Tibial nerve (tissue), 4 donors: Measurements from ENCODE around the gene SCPEP1. TPM values are rescaled to one million over a fixed set of nuclear protein-coding genes. Genes with fewer than 3 reads are reported as not detected.

Source experiments
- DNase-seq, 2 donors: peaks; one replicate each; pipeline ENCODE4 v3.0.0-alpha.2; 2019; ENCODE audit warnings: low spot score in 2 of 2
- H3K27ac ChIP-seq, 4 donors: fragments of 200-600 bp; sonication (generic) in 3 of 4; one replicate each; pipeline ENCODE4 v1.5.1; 2017 to 2019; ENCODE audit warnings: mild to moderate bottlenecking in 1 of 4
- H3K27me3 ChIP-seq, 2 donors: fragments of 200-600 bp; sonication (generic) in 1 of 2; one replicate each; pipeline versions ENCODE4 v1.5.1 to v1.6.0; 2017 to 2019
- H3K36me3 ChIP-seq, 3 donors: fragments of 200-600 bp; sonication (generic); one replicate each; pipeline ENCODE4 v1.5.1; 2018 to 2019
- H3K4me1 ChIP-seq, 4 donors: fragments of 200-600 bp; sonication (generic) in 3 of 4; one replicate each; pipeline ENCODE4 v1.5.1; 2017 to 2019
- H3K4me3 ChIP-seq, 4 donors: fragments of 200-600 bp; sonication (generic) in 3 of 4; one replicate each; pipeline ENCODE4 v1.5.1; 2017 to 2019; ENCODE audit warnings: mild to moderate bottlenecking in 1 of 4, moderate library complexity in 1 of 4
- H3K9me3 ChIP-seq, 4 donors: fragments of 200-600 bp; sonication (generic) in 3 of 4; one replicate each; pipeline ENCODE4 v1.5.1; 2017 to 2019
- CTCF ChIP-seq, 5 experiments: fragments of 200-600 bp in 3 of 5; fragments of 450-650 bp in 2 of 5; sonication (generic) in 3 of 5; IDR thresholded peaks; one replicate each; pipeline ENCODE4 v1.5.1; 2016 to 2019; ENCODE audit warnings: antibody characterized with exemption in 5 of 5, mild to moderate bottlenecking in 3 of 5, moderate library complexity in 2 of 5
- EP300 ChIP-seq, 2 donors: sonication (generic); formaldehyde crosslinking; IDR thresholded peaks; one replicate each; pipeline ENCODE4 v1.6.1; 2017; ENCODE audit warnings: antibody characterized with exemption in 2 of 2, mild to moderate bottlenecking in 1 of 2
- POLR2A ChIP-seq, 2 donors: fragments of 450-650 bp; IDR thresholded peaks; one replicate each; pipeline ENCODE4 v1.6.1; 2017; ENCODE audit warnings: antibody characterized with exemption in 2 of 2, mild to moderate bottlenecking in 2 of 2, moderate library complexity in 2 of 2
- WGBS, 2 donors: methylation state at CpG; one replicate each; pipeline ENCODE4 v1.1.5; 2018; 5-methylcytosine and 5-hydroxymethylcytosine counted together
- total RNA-seq, 4 donors: library from RNA; depleted of rRNA; stranded (reverse); fragments of >200 nt; gene quantifications; one replicate each; pipeline ENCODE4 v1.1.0, GENCODE V29; 2016

The SCPEP1 gene
- total RNA-seq, 4 donors from 2014 or later = 50.5 to 70.6 (median 57.2) TPM

DNA sequence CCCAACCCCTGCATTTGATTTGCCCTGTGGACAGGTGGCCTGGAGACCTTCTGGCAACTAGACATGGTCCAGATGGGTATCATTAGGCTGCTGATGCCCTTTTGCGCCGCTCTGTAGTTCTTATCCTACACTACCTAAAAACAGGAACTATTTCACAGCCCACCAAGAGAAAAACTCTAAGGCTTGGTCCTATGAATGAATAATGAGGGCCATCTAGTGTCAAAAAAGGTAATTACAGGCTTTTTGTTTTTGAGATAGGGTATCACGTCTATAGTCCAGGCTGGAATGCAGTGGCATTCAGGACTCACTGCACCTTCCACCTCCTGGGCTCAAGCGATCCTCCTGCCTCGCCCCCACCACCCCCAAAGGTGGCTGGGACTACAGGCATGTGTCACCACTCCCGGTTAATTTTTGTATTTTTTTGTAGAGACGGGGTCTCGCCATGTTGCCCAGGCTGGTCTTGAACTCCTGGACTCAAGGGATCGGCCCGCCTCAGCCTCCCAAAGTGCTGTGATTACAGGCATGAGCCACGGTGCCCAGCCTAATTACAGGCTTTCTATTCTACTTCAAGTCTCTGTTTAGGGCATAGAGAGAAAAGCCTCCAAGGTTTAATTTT, 38.0 kb upstream of the SCPEP1 start:
- Histone ChIP-seq H3K36me3 (peaks cover 0 to 90% (median 12%) of the 10 kb centered on the region in 3 donors), H3K9me3 (no peaks in the 10 kb centered on the region), H3K4me1 (no peaks in the 10 kb centered on the region), H3K27ac (no peak overlapping the region), H3K27me3 (no peaks in the 10 kb centered on the region), H3K4me3 (no peak overlapping the region)
- WGBS, 2 donors = 57 to 59% methylated on average over 11 of the region's 11 CpGs
- TF ChIP-seq CTCF (IDR thresholded peaks at IDR 0.05) (peak; percentile 48 to 76 (median 67)), POLR2A (IDR thresholded peaks at IDR 0.05) (no peak)
- no peak for DNase-seq

DNA sequence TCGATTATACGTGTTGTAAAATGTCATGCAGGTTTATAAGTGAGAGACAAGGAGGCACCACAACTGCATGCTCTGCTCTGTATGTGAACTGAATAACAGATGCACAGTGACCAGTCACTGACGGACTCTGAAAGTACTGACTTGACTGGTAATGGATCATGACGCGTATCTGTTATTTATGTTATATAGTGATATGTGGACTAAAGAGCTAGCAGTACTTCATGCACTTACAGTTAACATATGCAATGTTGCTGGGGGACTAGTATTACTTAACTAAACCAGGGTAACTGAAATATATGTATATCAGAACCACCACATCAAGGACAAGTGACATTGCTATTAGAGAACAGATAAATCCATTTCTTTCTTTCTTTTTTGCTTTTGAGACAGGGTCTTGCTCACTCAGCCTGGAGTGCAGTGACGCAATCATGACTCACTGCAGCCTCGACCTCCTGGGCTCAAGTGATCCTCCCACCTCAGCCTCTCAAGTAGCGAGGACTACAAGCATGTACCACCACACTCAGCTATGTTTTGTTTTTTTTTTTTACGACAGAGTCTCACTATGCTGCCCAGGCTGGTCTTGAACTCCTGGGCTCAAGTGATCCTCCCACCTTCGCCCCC, 34.3 kb upstream of the SCPEP1 start:
- WGBS, 2 donors = 89 to 90% methylated on average over 10 of the region's 10 CpGs
- TF ChIP-seq POLR2A (IDR thresholded peaks at IDR 0.05) = no peak
- no peak for TF ChIP-seq CTCF (IDR thresholded peaks at IDR 0.05)
- TF ChIP-seq EP300 (IDR thresholded peaks at IDR 0.05) = no peak
- no peaks in the 10 kb centered on the region for H3K9me3 ChIP-seq
- H3K27me3 ChIP-seq = no peaks in the 10 kb centered on the region
- no peak overlapping the region for H3K27ac ChIP-seq
- H3K36me3 ChIP-seq = peaks cover 2 to 86% (median 9%) of the 10 kb centered on the region in 3 donors
- no peak overlapping the region for H3K4me3 ChIP-seq
- DNase-seq = no peak
- no peaks in the 10 kb centered on the region for H3K4me1 ChIP-seq

DNA sequence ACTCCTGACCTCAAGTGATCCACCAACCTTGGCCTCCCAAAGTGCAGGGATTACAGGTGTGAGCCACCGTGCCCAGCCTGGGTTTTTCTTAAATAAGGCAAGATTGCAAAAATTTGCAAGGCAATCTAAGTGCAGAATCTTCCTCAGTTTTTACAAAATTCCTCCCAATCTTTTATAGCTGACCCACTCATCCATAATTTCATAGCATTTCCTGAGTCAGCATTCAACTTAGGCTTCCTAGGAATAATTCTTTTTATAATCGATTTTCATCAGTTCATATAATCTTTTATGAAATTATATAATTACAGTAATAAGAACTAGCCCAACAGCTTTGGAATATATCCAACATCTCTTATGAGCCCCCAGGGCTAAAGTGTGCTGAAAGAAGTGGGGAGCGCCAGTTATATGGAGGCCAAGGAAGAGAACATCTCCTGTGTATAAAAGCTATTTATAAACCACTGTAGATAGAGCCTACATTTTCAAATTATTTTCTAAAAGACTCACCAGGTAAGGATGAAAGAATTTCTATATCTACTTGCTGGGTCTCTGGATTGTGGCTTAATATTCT, 31.9 kb upstream of the SCPEP1 start:
- no peaks in the 10 kb centered on the region for H3K27me3 ChIP-seq
- peaks cover 2 to 85% (median 16%) of the 10 kb centered on the region in 3 donors for H3K36me3 ChIP-seq
- no peak overlapping the region for H3K27ac ChIP-seq
- no peak overlapping the region for H3K4me3 ChIP-seq
- TF ChIP-seq CTCF (IDR thresholded peaks at IDR 0.05) (no peak), EP300 (IDR thresholded peaks at IDR 0.05) (no peak), POLR2A (IDR thresholded peaks at IDR 0.05) (no peak)
- no peaks in the 10 kb centered on the region for H3K9me3 ChIP-seq
- no peaks in the 10 kb centered on the region for H3K4me1 ChIP-seq
- no peak for DNase-seq
- 89 to 95% methylated on average over 3 of the region's 3 CpGs for WGBS, 2 donors

- TF ChIP-seq CTCF (IDR thresholded peaks at IDR 0.05) (no peak), POLR2A (IDR thresholded peaks at IDR 0.05) (no peak), EP300 (IDR thresholded peaks at IDR 0.05) (no peak)
- Histone ChIP-seq H3K9me3 (no peaks in the 10 kb centered on the region), H3K4me1 (no peaks in the 10 kb centered on the region), H3K27me3 (no peaks in the 10 kb centered on the region), H3K36me3 (peaks cover 2 to 68% (median 16%) of the 10 kb centered on the region in 3 donors), H3K27ac (no peak overlapping the region), H3K4me3 (no peak overlapping the region)
- WGBS, 2 donors = 72 to 84% methylated on average over 1 of the region's 1 CpG
- no peak for DNase-seq
Observed at GRCh38 chr17:56947741-56948140, 30.2 kb upstream of the SCPEP1 start.

GRCh38 chr17:56948491-56948890, 29.4 kb upstream of the SCPEP1 start:
- H3K4me1 ChIP-seq = no peaks in the 10 kb centered on the region
- H3K4me3 ChIP-seq = no peak overlapping the region
- H3K9me3 ChIP-seq = no peaks in the 10 kb centered on the region
- H3K27ac ChIP-seq = no peak overlapping the region
- no peak for DNase-seq
- 97 to 100% methylated on average over 1 of the region's 1 CpG for WGBS, 2 donors
- no peak for TF ChIP-seq POLR2A (IDR thresholded peaks at IDR 0.05)
- no peak for TF ChIP-seq CTCF (IDR thresholded peaks at IDR 0.05)
- TF ChIP-seq EP300 (IDR thresholded peaks at IDR 0.05) = no peak
- H3K27me3 ChIP-seq = no peaks in the 10 kb centered on the region
- H3K36me3 ChIP-seq = peaks cover 2 to 61% (median 16%) of the 10 kb centered on the region in 3 donors
